ENCODE results near the gene TOP1. TPM values are rescaled to one million over a fixed set of nuclear protein-coding genes. Genes with fewer than 3 reads are reported as not detected.

Gene TOP1
- total and polyA plus RNA-seq, 9 of the 15 experiments (the other 6 are each of a cell fraction or from before 2014, with no cell fraction given) = 26.4 to 127 (median 39.6) TPM

DNA sequence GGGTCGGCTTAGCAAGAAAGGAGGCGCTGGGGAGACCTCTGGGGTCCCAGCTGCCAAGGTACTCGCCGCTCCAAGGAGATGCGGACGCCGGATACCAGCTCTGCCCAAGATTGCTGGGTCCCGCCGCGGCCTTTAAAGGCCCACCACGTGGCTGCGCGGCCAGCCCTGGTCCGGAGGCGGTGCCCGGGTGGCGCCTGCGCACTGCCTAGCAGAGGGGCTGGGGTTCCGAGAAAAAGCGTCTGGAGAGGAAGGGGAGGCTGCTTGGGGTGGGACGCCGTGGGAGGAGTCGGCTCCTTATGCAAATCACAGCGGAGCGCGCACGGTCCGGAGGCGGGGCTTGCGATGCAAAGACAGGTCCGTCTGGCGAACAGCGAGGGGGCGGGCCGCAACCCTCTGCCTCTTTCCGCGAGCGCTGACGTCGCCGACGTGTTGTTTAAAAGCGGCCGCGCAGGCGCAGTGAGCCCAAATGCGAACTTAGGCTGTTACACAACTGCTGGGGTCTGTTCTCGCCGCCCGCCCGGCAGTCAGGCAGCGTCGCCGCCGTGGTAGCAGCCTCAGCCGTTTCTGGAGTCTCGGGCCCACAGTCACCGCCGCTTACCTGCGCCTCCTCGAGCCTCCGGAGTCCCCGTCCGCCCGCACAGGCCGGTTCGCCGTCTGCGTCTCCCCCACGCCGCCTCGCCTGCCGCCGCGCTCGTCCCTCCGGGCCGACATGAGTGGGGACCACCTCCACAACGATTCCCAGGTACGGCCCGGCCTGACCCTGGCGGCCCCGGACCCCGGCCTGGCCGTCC is at the start of gene TOP1 (continued):
- TF ChIP-seq, protein P1, sequence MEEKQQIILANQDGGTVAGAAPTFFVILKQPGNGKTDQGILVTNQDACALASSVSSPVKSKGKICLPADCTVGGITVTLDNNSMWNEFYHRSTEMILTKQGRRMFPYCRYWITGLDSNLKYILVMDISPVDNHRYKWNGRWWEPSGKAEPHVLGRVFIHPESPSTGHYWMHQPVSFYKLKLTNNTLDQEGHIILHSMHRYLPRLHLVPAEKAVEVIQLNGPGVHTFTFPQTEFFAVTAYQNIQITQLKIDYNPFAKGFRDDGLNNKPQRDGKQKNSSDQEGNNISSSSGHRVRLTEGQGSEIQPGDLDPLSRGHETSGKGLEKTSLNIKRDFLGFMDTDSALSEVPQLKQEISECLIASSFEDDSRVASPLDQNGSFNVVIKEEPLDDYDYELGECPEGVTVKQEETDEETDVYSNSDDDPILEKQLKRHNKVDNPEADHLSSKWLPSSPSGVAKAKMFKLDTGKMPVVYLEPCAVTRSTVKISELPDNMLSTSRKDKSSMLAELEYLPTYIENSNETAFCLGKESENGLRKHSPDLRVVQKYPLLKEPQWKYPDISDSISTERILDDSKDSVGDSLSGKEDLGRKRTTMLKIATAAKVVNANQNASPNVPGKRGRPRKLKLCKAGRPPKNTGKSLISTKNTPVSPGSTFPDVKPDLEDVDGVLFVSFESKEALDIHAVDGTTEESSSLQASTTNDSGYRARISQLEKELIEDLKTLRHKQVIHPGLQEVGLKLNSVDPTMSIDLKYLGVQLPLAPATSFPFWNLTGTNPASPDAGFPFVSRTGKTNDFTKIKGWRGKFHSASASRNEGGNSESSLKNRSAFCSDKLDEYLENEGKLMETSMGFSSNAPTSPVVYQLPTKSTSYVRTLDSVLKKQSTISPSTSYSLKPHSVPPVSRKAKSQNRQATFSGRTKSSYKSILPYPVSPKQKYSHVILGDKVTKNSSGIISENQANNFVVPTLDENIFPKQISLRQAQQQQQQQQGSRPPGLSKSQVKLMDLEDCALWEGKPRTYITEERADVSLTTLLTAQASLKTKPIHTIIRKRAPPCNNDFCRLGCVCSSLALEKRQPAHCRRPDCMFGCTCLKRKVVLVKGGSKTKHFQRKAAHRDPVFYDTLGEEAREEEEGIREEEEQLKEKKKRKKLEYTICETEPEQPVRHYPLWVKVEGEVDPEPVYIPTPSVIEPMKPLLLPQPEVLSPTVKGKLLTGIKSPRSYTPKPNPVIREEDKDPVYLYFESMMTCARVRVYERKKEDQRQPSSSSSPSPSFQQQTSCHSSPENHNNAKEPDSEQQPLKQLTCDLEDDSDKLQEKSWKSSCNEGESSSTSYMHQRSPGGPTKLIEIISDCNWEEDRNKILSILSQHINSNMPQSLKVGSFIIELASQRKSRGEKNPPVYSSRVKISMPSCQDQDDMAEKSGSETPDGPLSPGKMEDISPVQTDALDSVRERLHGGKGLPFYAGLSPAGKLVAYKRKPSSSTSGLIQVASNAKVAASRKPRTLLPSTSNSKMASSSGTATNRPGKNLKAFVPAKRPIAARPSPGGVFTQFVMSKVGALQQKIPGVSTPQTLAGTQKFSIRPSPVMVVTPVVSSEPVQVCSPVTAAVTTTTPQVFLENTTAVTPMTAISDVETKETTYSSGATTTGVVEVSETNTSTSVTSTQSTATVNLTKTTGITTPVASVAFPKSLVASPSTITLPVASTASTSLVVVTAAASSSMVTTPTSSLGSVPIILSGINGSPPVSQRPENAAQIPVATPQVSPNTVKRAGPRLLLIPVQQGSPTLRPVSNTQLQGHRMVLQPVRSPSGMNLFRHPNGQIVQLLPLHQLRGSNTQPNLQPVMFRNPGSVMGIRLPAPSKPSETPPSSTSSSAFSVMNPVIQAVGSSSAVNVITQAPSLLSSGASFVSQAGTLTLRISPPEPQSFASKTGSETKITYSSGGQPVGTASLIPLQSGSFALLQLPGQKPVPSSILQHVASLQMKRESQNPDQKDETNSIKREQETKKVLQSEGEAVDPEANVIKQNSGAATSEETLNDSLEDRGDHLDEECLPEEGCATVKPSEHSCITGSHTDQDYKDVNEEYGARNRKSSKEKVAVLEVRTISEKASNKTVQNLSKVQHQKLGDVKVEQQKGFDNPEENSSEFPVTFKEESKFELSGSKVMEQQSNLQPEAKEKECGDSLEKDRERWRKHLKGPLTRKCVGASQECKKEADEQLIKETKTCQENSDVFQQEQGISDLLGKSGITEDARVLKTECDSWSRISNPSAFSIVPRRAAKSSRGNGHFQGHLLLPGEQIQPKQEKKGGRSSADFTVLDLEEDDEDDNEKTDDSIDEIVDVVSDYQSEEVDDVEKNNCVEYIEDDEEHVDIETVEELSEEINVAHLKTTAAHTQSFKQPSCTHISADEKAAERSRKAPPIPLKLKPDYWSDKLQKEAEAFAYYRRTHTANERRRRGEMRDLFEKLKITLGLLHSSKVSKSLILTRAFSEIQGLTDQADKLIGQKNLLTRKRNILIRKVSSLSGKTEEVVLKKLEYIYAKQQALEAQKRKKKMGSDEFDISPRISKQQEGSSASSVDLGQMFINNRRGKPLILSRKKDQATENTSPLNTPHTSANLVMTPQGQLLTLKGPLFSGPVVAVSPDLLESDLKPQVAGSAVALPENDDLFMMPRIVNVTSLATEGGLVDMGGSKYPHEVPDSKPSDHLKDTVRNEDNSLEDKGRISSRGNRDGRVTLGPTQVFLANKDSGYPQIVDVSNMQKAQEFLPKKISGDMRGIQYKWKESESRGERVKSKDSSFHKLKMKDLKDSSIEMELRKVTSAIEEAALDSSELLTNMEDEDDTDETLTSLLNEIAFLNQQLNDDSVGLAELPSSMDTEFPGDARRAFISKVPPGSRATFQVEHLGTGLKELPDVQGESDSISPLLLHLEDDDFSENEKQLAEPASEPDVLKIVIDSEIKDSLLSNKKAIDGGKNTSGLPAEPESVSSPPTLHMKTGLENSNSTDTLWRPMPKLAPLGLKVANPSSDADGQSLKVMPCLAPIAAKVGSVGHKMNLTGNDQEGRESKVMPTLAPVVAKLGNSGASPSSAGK (IDR thresholded peaks at IDR 0.05) = peak; percentile 88; the same call in 1 of the 2 replicates
- TF ChIP-seq, protein P2, sequence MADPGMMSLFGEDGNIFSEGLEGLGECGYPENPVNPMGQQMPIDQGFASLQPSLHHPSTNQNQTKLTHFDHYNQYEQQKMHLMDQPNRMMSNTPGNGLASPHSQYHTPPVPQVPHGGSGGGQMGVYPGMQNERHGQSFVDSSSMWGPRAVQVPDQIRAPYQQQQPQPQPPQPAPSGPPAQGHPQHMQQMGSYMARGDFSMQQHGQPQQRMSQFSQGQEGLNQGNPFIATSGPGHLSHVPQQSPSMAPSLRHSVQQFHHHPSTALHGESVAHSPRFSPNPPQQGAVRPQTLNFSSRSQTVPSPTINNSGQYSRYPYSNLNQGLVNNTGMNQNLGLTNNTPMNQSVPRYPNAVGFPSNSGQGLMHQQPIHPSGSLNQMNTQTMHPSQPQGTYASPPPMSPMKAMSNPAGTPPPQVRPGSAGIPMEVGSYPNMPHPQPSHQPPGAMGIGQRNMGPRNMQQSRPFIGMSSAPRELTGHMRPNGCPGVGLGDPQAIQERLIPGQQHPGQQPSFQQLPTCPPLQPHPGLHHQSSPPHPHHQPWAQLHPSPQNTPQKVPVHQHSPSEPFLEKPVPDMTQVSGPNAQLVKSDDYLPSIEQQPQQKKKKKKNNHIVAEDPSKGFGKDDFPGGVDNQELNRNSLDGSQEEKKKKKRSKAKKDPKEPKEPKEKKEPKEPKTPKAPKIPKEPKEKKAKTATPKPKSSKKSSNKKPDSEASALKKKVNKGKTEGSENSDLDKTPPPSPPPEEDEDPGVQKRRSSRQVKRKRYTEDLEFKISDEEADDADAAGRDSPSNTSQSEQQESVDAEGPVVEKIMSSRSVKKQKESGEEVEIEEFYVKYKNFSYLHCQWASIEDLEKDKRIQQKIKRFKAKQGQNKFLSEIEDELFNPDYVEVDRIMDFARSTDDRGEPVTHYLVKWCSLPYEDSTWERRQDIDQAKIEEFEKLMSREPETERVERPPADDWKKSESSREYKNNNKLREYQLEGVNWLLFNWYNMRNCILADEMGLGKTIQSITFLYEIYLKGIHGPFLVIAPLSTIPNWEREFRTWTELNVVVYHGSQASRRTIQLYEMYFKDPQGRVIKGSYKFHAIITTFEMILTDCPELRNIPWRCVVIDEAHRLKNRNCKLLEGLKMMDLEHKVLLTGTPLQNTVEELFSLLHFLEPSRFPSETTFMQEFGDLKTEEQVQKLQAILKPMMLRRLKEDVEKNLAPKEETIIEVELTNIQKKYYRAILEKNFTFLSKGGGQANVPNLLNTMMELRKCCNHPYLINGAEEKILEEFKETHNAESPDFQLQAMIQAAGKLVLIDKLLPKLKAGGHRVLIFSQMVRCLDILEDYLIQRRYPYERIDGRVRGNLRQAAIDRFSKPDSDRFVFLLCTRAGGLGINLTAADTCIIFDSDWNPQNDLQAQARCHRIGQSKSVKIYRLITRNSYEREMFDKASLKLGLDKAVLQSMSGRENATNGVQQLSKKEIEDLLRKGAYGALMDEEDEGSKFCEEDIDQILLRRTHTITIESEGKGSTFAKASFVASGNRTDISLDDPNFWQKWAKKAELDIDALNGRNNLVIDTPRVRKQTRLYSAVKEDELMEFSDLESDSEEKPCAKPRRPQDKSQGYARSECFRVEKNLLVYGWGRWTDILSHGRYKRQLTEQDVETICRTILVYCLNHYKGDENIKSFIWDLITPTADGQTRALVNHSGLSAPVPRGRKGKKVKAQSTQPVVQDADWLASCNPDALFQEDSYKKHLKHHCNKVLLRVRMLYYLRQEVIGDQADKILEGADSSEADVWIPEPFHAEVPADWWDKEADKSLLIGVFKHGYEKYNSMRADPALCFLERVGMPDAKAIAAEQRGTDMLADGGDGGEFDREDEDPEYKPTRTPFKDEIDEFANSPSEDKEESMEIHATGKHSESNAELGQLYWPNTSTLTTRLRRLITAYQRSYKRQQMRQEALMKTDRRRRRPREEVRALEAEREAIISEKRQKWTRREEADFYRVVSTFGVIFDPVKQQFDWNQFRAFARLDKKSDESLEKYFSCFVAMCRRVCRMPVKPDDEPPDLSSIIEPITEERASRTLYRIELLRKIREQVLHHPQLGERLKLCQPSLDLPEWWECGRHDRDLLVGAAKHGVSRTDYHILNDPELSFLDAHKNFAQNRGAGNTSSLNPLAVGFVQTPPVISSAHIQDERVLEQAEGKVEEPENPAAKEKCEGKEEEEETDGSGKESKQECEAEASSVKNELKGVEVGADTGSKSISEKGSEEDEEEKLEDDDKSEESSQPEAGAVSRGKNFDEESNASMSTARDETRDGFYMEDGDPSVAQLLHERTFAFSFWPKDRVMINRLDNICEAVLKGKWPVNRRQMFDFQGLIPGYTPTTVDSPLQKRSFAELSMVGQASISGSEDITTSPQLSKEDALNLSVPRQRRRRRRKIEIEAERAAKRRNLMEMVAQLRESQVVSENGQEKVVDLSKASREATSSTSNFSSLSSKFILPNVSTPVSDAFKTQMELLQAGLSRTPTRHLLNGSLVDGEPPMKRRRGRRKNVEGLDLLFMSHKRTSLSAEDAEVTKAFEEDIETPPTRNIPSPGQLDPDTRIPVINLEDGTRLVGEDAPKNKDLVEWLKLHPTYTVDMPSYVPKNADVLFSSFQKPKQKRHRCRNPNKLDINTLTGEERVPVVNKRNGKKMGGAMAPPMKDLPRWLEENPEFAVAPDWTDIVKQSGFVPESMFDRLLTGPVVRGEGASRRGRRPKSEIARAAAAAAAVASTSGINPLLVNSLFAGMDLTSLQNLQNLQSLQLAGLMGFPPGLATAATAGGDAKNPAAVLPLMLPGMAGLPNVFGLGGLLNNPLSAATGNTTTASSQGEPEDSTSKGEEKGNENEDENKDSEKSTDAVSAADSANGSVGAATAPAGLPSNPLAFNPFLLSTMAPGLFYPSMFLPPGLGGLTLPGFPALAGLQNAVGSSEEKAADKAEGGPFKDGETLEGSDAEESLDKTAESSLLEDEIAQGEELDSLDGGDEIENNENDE (IDR thresholded peaks at IDR 0.05; ENCODE audit: low read depth, low read length) = no peak
- TF ChIP-seq PYGO2 (tag; IDR thresholded peaks at IDR 0.05) = no peak
